ENCODE measurements around the gene OR6T1.

OR6T1 gene

GRCh38 chr11:123943738-123944137 is at the start of gene OR6T1:
OR6T1 (minus strand) TSS chr11:123943838; CDS start chr11:123943838, 0 bp downstream.
- DNase-seq: no peak

GRCh38 chr11:123979311-123979710 is 35.7 kb upstream of the OR6T1 start:
- no peak for DNase-seq

- DNase-seq: no peak
Measured at GRCh38 chr11:123977731-123978347, 34.2 kb upstream of the OR6T1 start, which contains the start of gene OR10S1. OR10S1 (minus strand) TSS chr11:123977781; CDS start chr11:123977664, 117 bp downstream.

DNA sequence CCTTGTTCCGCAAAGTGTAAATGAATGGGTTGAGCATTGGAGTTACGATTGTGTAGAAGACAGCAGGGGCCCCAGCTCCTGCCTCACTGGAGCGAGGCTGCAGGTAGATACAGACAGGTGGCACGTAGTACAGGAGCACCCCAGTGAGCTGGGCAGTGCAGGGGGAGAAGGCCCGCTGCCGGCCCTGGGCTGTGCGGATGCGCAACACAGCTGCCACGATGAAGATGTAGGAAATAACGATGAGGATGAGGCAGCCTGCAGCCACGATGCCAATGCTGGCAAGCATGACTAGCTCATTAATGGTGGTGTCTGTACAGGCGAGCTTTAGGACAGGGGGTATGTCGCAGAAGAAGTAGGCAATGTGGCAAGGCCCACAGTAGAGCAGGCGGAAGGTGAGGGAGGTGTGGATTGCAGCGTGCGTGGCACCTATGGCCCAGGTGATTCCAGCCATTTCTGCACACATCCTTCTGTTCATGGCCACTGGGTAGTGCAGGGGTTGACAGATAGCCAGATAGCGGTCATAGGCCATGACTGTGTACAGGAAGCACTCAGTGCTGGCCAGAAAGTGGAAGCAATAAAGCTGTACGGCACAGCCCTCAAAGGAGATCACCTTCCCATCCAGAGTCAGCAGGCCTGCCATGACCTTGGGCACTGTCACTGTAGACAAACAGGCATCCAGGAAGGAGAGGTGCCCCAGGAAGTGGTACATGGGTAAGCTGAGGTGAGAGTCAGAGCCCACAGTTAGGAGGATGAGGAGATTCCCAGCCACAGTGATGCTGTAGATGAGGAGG is 33.3 kb upstream of the OR6T1 start:
- DNase-seq: no peak

- DNase-seq: no peak
Measured at GRCh38 chr11:123973816-123974215, 30.2 kb upstream of the OR6T1 start.

DNA sequence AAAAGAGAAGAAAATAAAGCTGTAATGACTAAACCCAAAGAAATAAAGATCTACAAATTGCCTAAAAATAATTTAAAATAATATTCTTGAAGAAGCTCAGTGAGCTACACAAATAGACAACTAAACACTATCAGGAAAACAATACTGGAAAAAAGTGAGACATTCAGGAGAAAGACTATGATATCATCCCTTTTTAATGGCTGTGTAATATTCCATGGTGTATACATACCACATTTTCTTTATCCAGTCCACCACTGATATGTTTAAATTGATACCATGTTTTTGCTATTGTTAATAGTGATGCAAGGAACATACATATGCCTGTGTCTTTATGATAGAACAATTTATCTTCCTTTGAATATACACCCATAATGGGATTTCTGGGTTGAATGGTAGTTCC is 13.1 kb upstream of the OR6T1 start:
- no peak for DNase-seq

DNA sequence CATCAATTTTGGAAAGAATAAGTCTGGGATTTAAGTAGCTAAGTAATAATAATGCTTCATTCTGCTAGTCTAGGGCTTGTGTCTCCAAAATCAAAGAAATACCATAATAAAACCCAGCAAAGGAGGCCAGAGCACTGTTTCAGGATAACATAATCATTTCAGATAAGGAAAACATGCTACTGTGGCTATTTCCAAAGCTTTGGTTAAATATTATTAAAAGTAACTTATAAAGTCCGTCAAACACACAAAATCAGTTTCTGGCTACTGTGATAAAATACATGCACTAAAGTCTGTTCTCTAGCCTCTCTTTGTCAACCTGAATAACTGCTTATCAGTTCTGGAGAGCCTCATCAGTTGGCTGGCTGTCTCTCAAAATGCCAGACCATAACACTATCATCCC is 1.5 kb upstream of the OR6T1 start:
- no peak for DNase-seq

- DNase-seq: no peak
Measured at GRCh38 chr11:123942413-123942812, 1.2 kb downstream of the OR6T1 start.

- DNase-seq: no peak
Measured at GRCh38 chr11:123939317-123939716, 4.3 kb downstream of the OR6T1 start, which contains the start of gene OR4D5. OR4D5 (plus strand) TSS chr11:123939617; CDS start chr11:123939617, 0 bp downstream.

DNA sequence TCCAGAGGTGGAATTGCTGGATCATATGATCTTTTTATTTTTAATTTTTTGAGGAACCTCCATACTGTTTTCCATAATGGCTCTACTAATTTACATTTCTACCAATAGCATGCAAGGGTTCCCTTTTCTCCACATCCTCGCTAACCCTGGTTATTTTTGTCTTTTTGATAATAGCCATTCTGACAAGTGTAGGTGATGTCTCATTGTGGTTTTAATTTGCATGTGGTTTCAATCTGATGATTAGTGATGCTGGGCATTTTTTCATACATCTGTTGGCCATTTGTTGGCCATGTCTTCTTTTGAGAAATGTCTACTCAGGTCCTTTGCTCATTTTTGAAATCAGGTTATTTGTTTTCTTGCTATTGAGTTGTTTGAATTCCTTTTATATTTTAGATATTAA is 19.6 kb downstream of the OR6T1 start:
- DNase-seq: no peak

DNA sequence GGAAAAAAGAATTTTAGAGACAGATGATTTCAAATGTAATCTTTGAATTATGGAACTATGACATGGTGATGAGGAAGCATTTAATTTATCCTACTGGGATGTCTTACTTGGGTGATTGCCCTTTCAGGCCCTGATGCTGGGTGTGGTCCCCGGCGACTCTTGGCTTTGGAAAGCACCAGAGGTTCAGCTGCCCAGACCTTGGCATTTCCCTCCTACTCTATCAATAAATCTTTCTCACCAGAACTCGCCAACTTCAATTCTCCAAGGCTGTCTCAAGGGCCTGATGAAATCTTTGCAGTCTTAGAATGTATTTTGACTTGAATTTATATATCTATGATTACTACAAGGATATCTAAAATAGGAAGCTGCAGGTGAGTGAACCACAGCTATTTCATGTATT is 22.7 kb downstream of the OR6T1 start:
- no peak for DNase-seq

- DNase-seq: no peak
Measured at GRCh38 chr11:123905826-123906225, 37.8 kb downstream of the OR6T1 start.

DNA sequence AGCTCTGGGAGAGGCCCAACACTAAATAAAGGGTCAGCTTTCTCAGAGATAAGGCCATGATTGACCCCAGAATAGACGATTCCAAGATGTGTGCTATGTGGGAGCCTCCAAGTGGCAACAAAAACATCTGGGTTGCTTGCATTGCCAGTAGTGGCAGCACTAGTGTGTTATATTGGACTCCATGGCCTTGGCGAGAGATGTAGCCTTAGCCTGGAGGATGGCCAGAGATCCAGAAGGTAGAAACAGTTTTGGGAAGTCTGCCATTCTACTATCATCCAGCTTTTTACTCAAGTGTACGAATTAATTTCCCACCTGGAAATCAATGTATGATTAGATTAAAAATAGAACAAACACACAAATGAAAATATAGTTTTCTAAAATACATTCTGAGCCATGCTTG is 38.7 kb downstream of the OR6T1 start:
- DNase-seq: no peak

- DNase-seq: no peak
Measured at GRCh38 chr11:123903932-123904331, 39.7 kb downstream of the OR6T1 start.

DNA sequence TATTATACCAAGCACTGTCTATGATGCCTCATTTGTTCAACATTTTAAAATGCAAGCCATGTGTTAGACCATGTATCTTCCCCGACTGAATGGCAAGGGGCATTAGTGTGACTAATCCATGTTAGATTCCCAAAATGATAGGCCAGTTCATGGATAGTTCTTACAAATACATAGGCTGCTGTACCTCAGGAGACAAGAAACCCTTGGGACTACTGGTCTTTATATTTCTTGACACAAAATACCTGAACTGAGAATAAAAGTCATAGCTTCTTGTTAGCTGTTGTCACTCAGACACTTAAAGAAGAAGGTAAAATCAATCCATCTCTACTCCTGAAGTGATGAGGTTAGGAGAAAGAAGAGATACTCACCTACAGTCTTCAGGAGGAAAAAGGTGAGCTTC is 41.8 kb downstream of the OR6T1 start, which contains the start of gene OR8D4:
Gene OR8D4 (plus strand): TSS at position 301 of the 400 bp plus-strand sequence. CDS start 4,265 bp downstream, outside the sequence.
- no peak for DNase-seq

DNA sequence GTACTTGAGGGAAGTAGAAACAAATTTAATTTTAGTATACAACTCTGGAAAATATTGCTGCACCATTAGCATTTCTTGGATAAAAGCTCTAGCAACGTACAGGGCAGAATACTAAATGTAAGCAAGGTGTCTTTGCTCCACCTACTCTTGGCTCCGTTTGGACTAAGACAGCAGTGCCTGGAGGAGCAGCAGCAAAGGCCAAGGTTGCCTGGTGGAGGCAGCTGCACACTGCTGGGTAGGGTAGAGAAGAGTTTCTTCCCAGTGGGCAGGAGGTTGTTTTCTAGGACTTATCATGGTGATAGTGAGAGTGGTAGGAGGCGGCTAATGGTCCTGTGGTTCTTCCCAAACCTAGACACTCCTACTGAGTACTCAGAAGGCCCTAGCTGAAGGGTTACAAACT is 43.8 kb downstream of the OR6T1 start:
- DNase-seq: no peak

Data from NCI-H1694 treated with DMSO at 0.1 percent for 48 hours (cell line).